Activated CD8-positive, alpha-beta memory T cell treated with anti-CD3 and anti-CD28 coated beads for 24 hours (primary cell): ENCODE data around the gene SLC27A1.
"Not testable (repeated sequence)": the region's sequence is repeated elsewhere in the genome, so short reads cannot be mapped to it uniquely, and the experiment has no call there.

ENCODE experiments used
- DNase-seq: peaks from one replicate; pipeline ENCODE4 v3.0.0-alpha.2; 2020

SLC27A1 gene

GRCh38 chr19:17457616-17458015 lies 12.7 kb upstream of the SLC27A1 start:
- DNase-seq = no peak

GRCh38 chr19:17458970-17459369 lies 11.4 kb upstream of the SLC27A1 start:
- DNase-seq = no peak

- no peak for DNase-seq
These were observed 9.7 kb upstream of the SLC27A1 start, which contains the start of gene NXNL1 for GRCh38 chr19:17460372-17461230. Gene NXNL1, minus strand, starts transcription at chr19:17460926. Its CDS starts 57 bp downstream, at chr19:17460869.

GRCh38 chr19:17466487-17466850 lies 3.9 kb upstream of the SLC27A1 start:
- DNase-seq = no peak

- DNase-seq = no peak
These were observed 2.6 kb upstream of the SLC27A1 start for GRCh38 chr19:17467471-17468301.

- DNase-seq = no peak
These were observed 1.8 kb upstream of the SLC27A1 start for GRCh38 chr19:17468302-17469091.

- no peak for DNase-seq
These were observed 1.2 kb upstream of the SLC27A1 start for GRCh38 chr19:17469092-17469480.

- no peak for DNase-seq
These were observed 750 bp upstream of the SLC27A1 start for GRCh38 chr19:17469481-17470067.

- DNase-seq = no peak
These were observed 1.2 kb downstream of the SLC27A1 start for GRCh38 chr19:17471410-17472125.

GRCh38 chr19:17473041-17473440 lies 2.7 kb downstream of the SLC27A1 start:
- DNase-seq = no peak

GRCh38 chr19:17475011-17475540 lies 4.8 kb downstream of the SLC27A1 start:
- DNase-seq = not testable (repeated sequence)

- DNase-seq = no peak
These were observed 5.3 kb downstream of the SLC27A1 start for GRCh38 chr19:17475541-17476115.

GRCh38 chr19:17479325-17479791 lies 9.0 kb downstream of the SLC27A1 start:
- DNase-seq = no peak

- DNase-seq = no peak
These were observed 11.7 kb downstream of the SLC27A1 start for GRCh38 chr19:17481986-17482385.

- DNase-seq = no peak
These were observed 12.7 kb downstream of the SLC27A1 start for GRCh38 chr19:17482877-17483604.

- no peak for DNase-seq
These were observed 13.3 kb downstream of the SLC27A1 start for GRCh38 chr19:17483605-17484002.

- DNase-seq = no peak
These were observed 14.3 kb downstream of the SLC27A1 start for GRCh38 chr19:17484520-17485185.

- no peak for DNase-seq
These were observed 16.4 kb downstream of the SLC27A1 start for GRCh38 chr19:17486545-17487240.
